Erythroblast (primary cell): ENCODE data around the gene BUB3.

ENCODE experiments used
- GATA1 ChIP-seq: IDR thresholded peaks from 2 replicates; pipeline ENCODE4 v1.6.1; 2011; ENCODE audit warnings: low read depth, mild to moderate bottlenecking, control low read depth, low read length, moderate library complexity
- POLR2A ChIP-seq: IDR thresholded peaks from 2 replicates; pipeline ENCODE4 v1.6.1; 2011; ENCODE audit warnings: mild to moderate bottlenecking, low read length

DNA sequence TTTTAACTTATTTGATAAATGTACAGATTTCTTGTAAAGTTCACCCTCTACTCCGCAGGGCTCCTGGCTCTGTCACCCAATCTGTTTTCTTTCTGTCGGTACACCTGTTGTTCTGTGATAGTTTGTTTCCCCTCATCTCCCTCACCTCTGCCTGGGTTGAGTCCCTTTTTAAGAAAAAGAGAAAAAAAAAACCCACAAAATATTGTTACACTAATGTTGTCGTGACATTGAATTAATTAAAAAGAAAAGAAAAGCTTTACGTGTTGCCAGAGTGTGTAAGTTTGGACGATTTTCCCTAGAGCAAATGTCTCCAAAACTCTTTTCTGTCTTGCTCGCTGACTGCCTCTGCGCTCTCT, 15.1 kb upstream of the BUB3 start:
- TF ChIP-seq POLR2A = no peak
- no peak for TF ChIP-seq GATA1
